Naive B cell (primary cell): Measurements from ENCODE around the gene FOXC1. TPM values are rescaled to one million over a fixed set of nuclear protein-coding genes. Genes with fewer than 3 reads are reported as not detected.
A peak's percentile ranks its signal among the peaks of the same experiment; 100 is the strongest.

Source experiments
- ATAC-seq, 2 donors: fragments of 150-1000 bp; cut with Tn5 transposase; 2 replicates each; pipeline ENCODE4 v1.10.0; 2021; ENCODE audit warnings: low read depth in 2 of 2, mild to moderate bottlenecking in 2 of 2, moderate library complexity in 2 of 2
- DNase-seq: peaks from one replicate; pipeline ENCODE4 v3.0.0; 2022
- H3K27ac Mint-ChIP-seq, 6 donors: one replicate each; pipeline ENCODE4 v1.8.0; 2020 to 2022; ENCODE audit warnings: mild to moderate bottlenecking in 6 of 6, mixed read lengths in 6 of 6, moderate library complexity in 5 of 6, inconsistent platforms in 2 of 6
- H3K27me3 Mint-ChIP-seq, 3 donors: one replicate each; pipeline ENCODE4 v1.8.0; 2021 to 2022; ENCODE audit warnings: mixed read lengths in 3 of 3, mild to moderate bottlenecking in 1 of 3
- H3K36me3 Mint-ChIP-seq, 2 donors: one replicate each; pipeline ENCODE4 v1.8.0; 2020 to 2022; ENCODE audit warnings: mixed read lengths in 2 of 2, inconsistent platforms in 1 of 2, mild to moderate bottlenecking in 1 of 2
- H3K4me1 Mint-ChIP-seq, 3 donors: one replicate each; pipeline ENCODE4 v1.8.0; 2020 to 2022; ENCODE audit warnings: mixed read lengths in 3 of 3, inconsistent platforms in 1 of 3, mild to moderate bottlenecking in 1 of 3, moderate library complexity in 1 of 3
- H3K4me3 Mint-ChIP-seq, 8 donors: one replicate each; pipeline ENCODE4 v1.8.0; 2020 to 2022; ENCODE audit warnings: mild to moderate bottlenecking in 8 of 8, mixed read lengths in 8 of 8, moderate library complexity in 8 of 8, inconsistent platforms in 2 of 8
- H3K9me3 Mint-ChIP-seq, 7 donors: one replicate each; pipeline ENCODE4 v1.8.0; 2020 to 2022; ENCODE audit warnings: mixed read lengths in 7 of 7, mild to moderate bottlenecking in 5 of 7, inconsistent platforms in 2 of 7, moderate library complexity in 1 of 7
- polyA plus RNA-seq, 6 donors: library from polyadenylated mRNA; unstranded; fragments of 300-500 nt; fragmentation: Illumina TruSeq; gene quantifications; one replicate each; pipeline ENCODE4 v1.2.3, GENCODE V29; 2021; ENCODE audit warnings: low read depth in 6 of 6

The FOXC1 gene
- polyA plus RNA-seq, 6 donors from 2014 or later: 0.17 TPM; not detected in 5

DNA sequence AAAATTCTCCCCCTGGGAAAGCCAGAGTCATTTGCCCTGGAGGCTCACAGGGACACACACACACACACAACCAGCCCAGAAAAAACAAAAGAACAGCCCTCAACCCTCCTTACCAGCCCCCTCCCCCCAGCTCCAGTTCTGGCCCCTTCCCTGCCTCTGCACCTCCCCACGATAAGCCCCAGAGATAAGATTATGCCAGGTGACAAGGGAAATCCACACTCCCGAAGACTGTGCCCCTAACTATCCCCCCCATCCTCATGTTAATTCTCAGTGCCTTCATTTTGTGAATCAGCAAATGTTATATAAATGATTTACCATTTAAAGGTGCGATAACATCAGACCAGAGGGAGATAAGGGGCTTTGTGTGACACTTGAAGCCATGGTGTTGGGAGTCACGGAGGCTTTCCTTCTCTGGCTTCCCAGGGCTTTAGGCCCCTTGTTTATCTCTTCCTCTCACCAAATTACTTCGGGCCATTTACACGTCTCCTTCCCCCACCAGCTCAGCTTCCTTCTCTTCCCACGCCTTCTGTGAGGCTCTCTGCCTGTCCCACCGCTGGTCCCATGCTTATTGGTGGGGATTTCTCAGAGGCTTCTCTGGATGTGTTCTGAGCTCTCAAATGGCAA lies 12.5 kb upstream of the FOXC1 start:
- no peaks in the 10 kb centered on the region for H3K36me3 Mint-ChIP-seq
- ATAC-seq (no peak), DNase-seq (no peak)
- H3K9me3 Mint-ChIP-seq: no peaks in the 10 kb centered on the region
- no peak overlapping the region for H3K4me3 Mint-ChIP-seq
- H3K27ac Mint-ChIP-seq: no peak overlapping the region
- H3K27me3 Mint-ChIP-seq: peaks cover 62 to 84% (median 81%) of the 10 kb centered on the region in 3 donors
- peaks cover 5 to 11% (median 6%) of the 10 kb centered on the region in 3 donors for H3K4me1 Mint-ChIP-seq

GRCh38 chr6:1597924-1598323 lies 11.8 kb upstream of the FOXC1 start:
- Mint-ChIP-seq H3K27me3 (peaks cover 65 to 84% (median 81%) of the 10 kb centered on the region in 3 donors), H3K27ac (no peak overlapping the region), H3K4me1 (peaks cover 5 to 11% (median 6%) of the 10 kb centered on the region in 3 donors), H3K36me3 (no peaks in the 10 kb centered on the region), H3K4me3 (no peak overlapping the region), H3K9me3 (no peaks in the 10 kb centered on the region)
- DNase-seq (no peak), ATAC-seq (no peak)

DNA sequence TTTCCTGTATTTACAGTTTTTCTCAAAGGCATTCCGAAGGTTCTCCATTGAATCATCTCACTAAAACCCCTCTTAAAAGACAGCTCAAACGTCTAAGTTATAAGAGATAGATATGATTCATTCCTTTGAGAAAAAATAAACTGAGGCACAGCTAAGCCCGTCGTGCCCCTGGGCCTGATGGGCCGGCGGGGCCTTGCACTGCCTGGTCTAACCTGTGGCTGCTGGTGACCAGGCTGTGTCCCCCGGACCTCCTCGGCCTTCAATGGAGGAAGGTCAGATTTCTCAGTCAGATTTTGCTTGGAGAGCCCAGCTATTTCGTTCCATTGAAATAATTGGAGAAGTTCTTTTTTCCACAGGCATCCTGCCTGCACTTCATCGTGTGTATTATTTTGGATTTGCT lies 11.3 kb upstream of the FOXC1 start:
- Mint-ChIP-seq H3K27ac (no peak overlapping the region), H3K36me3 (no peaks in the 10 kb centered on the region), H3K4me3 (no peak overlapping the region), H3K4me1 (peaks cover 5 to 11% (median 6%) of the 10 kb centered on the region in 3 donors), H3K27me3 (peaks cover 68 to 84% (median 81%) of the 10 kb centered on the region in 3 donors), H3K9me3 (no peaks in the 10 kb centered on the region)
- DNase-seq: no peak
- no peak for ATAC-seq

GRCh38 chr6:1598886-1599285 lies 10.8 kb upstream of the FOXC1 start:
- Mint-ChIP-seq H3K9me3 (no peaks in the 10 kb centered on the region), H3K27me3 (peaks cover 72 to 88% (median 81%) of the 10 kb centered on the region in 3 donors), H3K4me3 (no peak overlapping the region), H3K4me1 (peaks cover 5 to 11% (median 6%) of the 10 kb centered on the region in 3 donors), H3K36me3 (no peaks in the 10 kb centered on the region), H3K27ac (no peak overlapping the region)
- ATAC-seq: no peak
- no peak for DNase-seq

- peaks cover 73 to 89% (median 79%) of the 10 kb centered on the region in 3 donors for H3K27me3 Mint-ChIP-seq
- ATAC-seq: no peak
- peaks cover 5 to 11% (median 6%) of the 10 kb centered on the region in 3 donors for H3K4me1 Mint-ChIP-seq
- H3K9me3 Mint-ChIP-seq: no peaks in the 10 kb centered on the region
- peak overlapping the region in 1 of 8 donors; percentile 47 for H3K4me3 Mint-ChIP-seq
- H3K27ac Mint-ChIP-seq: no peak overlapping the region
- DNase-seq: no peak
- H3K36me3 Mint-ChIP-seq: no peaks in the 10 kb centered on the region
Measured at GRCh38 chr6:1599469-1599868, 10.2 kb upstream of the FOXC1 start.

GRCh38 chr6:1600063-1600763 lies 9.5 kb upstream of the FOXC1 start:
- H3K4me1 Mint-ChIP-seq: peaks cover 5 to 11% (median 6%) of the 10 kb centered on the region in 3 donors

DNA sequence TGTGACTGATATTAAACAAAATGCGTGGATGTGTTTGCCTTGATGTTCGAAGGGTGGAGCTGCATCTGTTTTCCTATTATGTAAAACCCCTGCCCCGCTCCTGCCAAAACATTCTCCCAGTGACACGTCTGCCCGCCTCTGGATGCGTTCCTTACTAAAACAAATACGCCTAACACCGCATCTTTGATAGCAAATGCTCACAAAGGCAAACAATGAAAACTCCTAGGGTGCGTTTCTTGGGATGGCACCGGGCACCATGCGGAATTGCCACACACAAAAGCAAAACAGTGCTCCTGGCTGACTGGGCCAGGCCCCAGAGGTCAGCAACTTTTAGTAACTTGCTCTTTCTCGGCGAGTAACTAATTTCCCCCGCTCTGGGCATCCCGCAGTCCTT lies 9.0 kb upstream of the FOXC1 start:
- no peak overlapping the region for H3K27ac Mint-ChIP-seq
- peaks cover 9 to 16% (median 11%) of the 10 kb centered on the region in 3 donors for H3K4me1 Mint-ChIP-seq
- DNase-seq: no peak
- no peak overlapping the region for H3K4me3 Mint-ChIP-seq
- peaks cover 79 to 87% (median 86%) of the 10 kb centered on the region in 3 donors for H3K27me3 Mint-ChIP-seq
- ATAC-seq: no peak
- no peaks in the 10 kb centered on the region for H3K9me3 Mint-ChIP-seq
- no peaks in the 10 kb centered on the region for H3K36me3 Mint-ChIP-seq

More at GRCh38 chr6:1600063-1600763, 9.5 kb upstream of the FOXC1 start:
- no peak for DNase-seq
- Mint-ChIP-seq H3K36me3 (no peaks in the 10 kb centered on the region), H3K4me3 (no peak overlapping the region), H3K27ac (no peak overlapping the region), H3K27me3 (peaks cover 73 to 84% (median 81%) of the 10 kb centered on the region in 3 donors), H3K9me3 (no peaks in the 10 kb centered on the region)
- no peak for ATAC-seq

DNA sequence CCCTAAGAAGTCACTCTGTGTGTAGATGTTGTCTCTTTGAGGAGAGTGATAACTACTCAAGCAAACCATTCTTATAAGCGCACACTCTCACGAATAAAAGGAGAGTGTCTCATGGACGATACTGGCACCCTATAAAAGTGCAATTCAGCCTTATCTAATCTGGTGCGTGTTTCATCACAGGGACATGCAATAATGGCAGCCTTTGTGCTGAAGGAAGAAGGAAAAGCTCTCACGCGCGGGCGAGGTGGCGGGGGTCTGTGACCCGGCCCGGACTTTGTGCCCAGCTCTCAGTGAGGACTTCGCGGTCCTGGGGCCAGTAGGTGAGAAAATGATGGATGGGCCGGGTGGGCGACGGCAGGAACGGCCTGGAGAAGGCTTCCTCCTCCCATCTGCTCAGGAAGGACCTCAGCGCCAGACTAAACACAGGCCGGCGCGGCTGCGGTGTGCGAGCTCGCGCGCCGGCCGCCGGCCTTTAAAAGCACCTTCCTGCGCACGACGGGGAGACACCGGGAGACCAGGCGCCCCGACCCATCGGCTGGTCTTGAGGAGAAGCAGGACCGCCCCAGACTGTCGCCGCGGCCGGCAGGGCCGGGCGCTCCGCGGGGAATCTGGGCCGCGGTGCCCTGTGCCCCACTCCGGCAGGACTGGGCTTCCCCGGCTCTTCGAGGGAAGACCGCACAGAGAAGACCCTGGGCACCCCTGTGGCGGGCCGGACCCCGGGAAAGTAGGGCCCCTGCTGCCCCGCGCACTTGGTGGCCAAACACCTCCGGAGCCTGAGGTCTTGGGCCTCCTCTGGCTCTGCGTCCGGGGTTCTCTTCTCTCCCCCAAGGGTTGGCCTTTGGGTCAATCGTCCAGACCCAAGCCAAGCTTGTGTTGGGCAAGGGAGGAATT lies 8.3 kb upstream of the FOXC1 start:
- no peak for ATAC-seq

DNA sequence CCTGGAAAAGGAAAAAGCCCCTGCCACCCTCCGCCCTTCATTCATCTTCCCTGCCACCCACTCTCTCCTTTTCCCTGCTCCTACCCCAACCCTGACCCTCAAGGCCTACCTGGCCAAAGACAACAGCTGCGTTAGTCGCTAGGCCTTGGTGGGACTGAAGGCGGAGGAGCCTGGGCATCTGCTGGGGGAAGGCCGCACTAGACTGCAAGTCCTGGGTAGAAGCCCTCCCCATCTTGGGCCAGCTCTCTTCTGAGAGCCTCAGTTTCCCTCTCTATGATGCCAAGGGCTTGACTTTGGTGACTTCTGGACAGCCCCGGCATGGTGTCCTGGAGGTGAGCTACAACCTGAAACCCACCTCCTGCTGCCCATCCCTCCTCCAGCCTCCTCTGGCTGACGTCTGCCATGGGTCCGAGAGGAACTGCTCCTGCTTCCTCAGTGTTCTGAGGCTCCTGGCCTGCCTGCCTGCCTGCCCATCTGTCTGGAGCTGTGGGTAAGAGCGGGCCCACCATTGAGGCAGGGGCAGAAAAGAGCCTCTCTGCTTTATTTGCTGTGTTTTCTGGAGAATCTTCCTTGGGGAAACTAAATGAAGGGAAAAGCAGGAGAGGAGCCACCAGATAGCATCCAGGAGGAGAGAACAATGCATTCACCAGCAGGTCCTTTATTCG lies 7.5 kb upstream of the FOXC1 start:
- H3K4me3 Mint-ChIP-seq: no peak overlapping the region
- H3K9me3 Mint-ChIP-seq: peaks cover 0 to under 1% (median 0%) of the 10 kb centered on the region in 7 donors
- DNase-seq (no peak), ATAC-seq (no peak)
- peaks cover 81 to 88% (median 87%) of the 10 kb centered on the region in 3 donors for H3K27me3 Mint-ChIP-seq
- peaks cover 18 to 26% (median 18%) of the 10 kb centered on the region in 3 donors for H3K4me1 Mint-ChIP-seq
- no peak overlapping the region for H3K27ac Mint-ChIP-seq
- H3K36me3 Mint-ChIP-seq: no peaks in the 10 kb centered on the region

More for the DNA sequence above, 8.3 kb upstream of the FOXC1 start:
- Mint-ChIP-seq H3K4me3 (peak overlapping the region in 1 of 8 donors; percentile 64), H3K27ac (peak overlapping the region in 1 of 6 donors; percentile 11), H3K9me3 (no peaks in the 10 kb centered on the region), H3K27me3 (peaks cover 81 to 87% (median 87%) of the 10 kb centered on the region in 3 donors), H3K36me3 (no peaks in the 10 kb centered on the region), H3K4me1 (peaks cover 11 to 18% (median 13%) of the 10 kb centered on the region in 3 donors)
- DNase-seq: no peak

GRCh38 chr6:1603708-1604107 lies 6.0 kb upstream of the FOXC1 start:
- Mint-ChIP-seq H3K4me1 (peaks cover 28 to 38% (median 34%) of the 10 kb centered on the region in 3 donors), H3K9me3 (peaks cover 0 to 6% (median 0%) of the 10 kb centered on the region in 7 donors), H3K4me3 (peak overlapping the region in 5 of 8 donors; percentile 37 to 67 (median 43)), H3K36me3 (no peaks in the 10 kb centered on the region), H3K27ac (no peak overlapping the region), H3K27me3 (peaks cover 81 to 88% (median 87%) of the 10 kb centered on the region in 3 donors)
- ATAC-seq: no peak
- DNase-seq: no peak

DNA sequence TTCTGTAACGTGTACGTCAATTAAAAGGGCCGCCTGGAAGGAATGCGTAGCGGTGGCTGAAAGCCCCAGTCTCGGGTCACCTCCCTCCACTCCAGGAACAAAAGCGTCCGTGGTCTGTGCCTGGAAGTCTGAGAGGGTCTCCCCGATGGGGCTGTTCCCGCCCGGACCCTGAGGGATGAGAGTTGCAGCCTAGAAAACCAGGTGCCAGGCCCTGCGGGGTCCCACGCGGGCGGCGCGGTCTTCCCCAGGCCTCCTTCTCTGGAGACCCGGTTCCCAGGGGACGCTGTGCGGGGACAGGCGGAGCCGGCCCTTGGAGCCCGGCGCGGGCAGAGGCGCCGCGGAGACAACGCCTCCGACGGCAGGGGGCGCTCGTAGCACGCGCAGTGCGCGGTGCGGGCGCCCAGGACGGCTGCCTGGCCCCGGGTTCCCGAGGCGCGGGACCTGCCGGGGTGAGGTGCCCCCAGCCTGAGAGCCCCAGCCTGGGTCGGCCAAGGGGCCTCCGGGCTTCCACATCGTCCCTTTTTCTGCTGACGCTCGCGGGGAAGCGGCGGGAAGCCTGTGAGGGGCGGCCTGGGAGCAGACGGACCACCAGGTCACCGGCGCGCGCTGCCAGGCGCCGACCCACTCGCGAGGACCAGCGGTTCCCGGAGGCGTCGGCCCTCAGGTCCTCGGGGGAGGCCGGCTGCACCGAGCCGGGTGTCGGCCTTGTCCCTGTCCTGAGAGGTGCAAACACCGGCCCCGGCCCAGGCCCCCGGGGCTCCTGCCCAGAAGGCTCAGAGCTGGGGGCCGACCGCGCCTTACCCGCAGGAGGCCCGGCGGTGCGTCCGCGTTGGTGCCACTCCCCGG lies 5.3 kb upstream of the FOXC1 start:
- Mint-ChIP-seq H3K27me3 (peaks cover 78 to 88% (median 85%) of the 10 kb centered on the region in 3 donors), H3K36me3 (no peaks in the 10 kb centered on the region), H3K9me3 (peaks cover 0 to 6% (median 0%) of the 10 kb centered on the region in 7 donors), H3K4me1 (peaks cover 32 to 40% (median 37%) of the 10 kb centered on the region in 3 donors), H3K27ac (no peak overlapping the region), H3K4me3 (peak overlapping the region in 6 of 8 donors; percentile 5 to 65 (median 38))
- peak; percentile 70 for DNase-seq
- peak; percentile 78 to 83 for ATAC-seq
